Naive thymus-derived CD4-positive, alpha-beta T cell (primary cell): Measurements from ENCODE around the gene RNF166. TPM values are rescaled to one million over a fixed set of nuclear protein-coding genes. Genes with fewer than 3 reads are reported as not detected.

Experiments
- ATAC-seq: fragments of 150-1000 bp; cut with Tn5 transposase; 2 replicates; pipeline ENCODE4 v1.10.0; 2021; ENCODE audit warnings: mild to moderate bottlenecking, moderate library complexity
- CTCF ChIA-PET: fragments of 350-600 bp; sonication (Branson Sonifier 250); formaldehyde crosslinking; loops from one replicate; lab custom pipeline; 2021; ENCODE audit warnings: antibody characterized with exemption; lab: Charles Lee
- POLR2A ChIA-PET: fragments of 350-600 bp; sonication (Branson Sonifier 250); formaldehyde crosslinking; loops from one replicate; lab custom pipeline; 2021; ENCODE audit warnings: antibody characterized with exemption, inconsistent platforms; lab: Charles Lee
- DNase-seq, 9 donors: peaks; one replicate each; pipeline versions ENCODE4 v3.0.0 to v3.0.0-alpha.2; 2020 to 2022; ENCODE audit warnings: mixed read lengths in 1 of 9
- H3K27ac ChIP-seq: one replicate; pipeline ENCODE4 v1.7.0; 2013; ENCODE audit warnings: mild to moderate bottlenecking, low read depth, low read length, moderate library complexity
- H3K27me3 ChIP-seq, 2 donors: one replicate each; pipeline ENCODE4 v1.7.0; 2013; ENCODE audit warnings: low read length in 2 of 2, mild to moderate bottlenecking in 2 of 2, moderate library complexity in 2 of 2; ENCODE audit not compliant: control insufficient read depth in 2 of 2, insufficient read depth in 2 of 2
- H3K36me3 ChIP-seq, 3 experiments: 1 replicate in 2 of 3; 2 replicates in 1 of 3; pipeline ENCODE4 v1.7.0; 2013; ENCODE audit warnings: low read length in 3 of 3, mild to moderate bottlenecking in 3 of 3, moderate library complexity in 1 of 3; ENCODE audit not compliant: insufficient read depth in 3 of 3, control insufficient read depth in 2 of 3
- H3K4me1 ChIP-seq, 2 donors: one replicate each; pipeline ENCODE4 v1.7.0; 2013; ENCODE audit warnings: low read length in 2 of 2, mild to moderate bottlenecking in 2 of 2, moderate library complexity in 1 of 2; ENCODE audit not compliant: control insufficient read depth in 2 of 2, insufficient read depth in 2 of 2
- H3K4me3 ChIP-seq: 2 replicates; pipeline ENCODE4 v1.7.0; 2013; ENCODE audit warnings: mild to moderate bottlenecking, low read length
- H3K9me3 ChIP-seq, 3 experiments: 1 replicate in 2 of 3; 2 replicates in 1 of 3; pipeline ENCODE4 v1.7.0; 2013; ENCODE audit warnings: low read length in 3 of 3; ENCODE audit not compliant: control insufficient read depth in 2 of 3
- H3K27ac Mint-ChIP-seq, 9 donors: one replicate each; pipeline ENCODE4 v1.8.0; 2020 to 2022; ENCODE audit warnings: mixed read lengths in 9 of 9, mild to moderate bottlenecking in 8 of 9, moderate library complexity in 5 of 9, inconsistent platforms in 2 of 9
- H3K27me3 Mint-ChIP-seq, 5 donors: one replicate each; pipeline ENCODE4 v1.8.0; 2021 to 2022; ENCODE audit warnings: mixed read lengths in 5 of 5, mild to moderate bottlenecking in 1 of 5
- H3K36me3 Mint-ChIP-seq, 5 donors: one replicate each; pipeline ENCODE4 v1.8.0; 2020 to 2022; ENCODE audit warnings: mixed read lengths in 5 of 5, mild to moderate bottlenecking in 3 of 5, inconsistent platforms in 1 of 5
- H3K4me1 Mint-ChIP-seq, 7 donors: one replicate each; pipeline ENCODE4 v1.8.0; 2020 to 2022; ENCODE audit warnings: mixed read lengths in 7 of 7, mild to moderate bottlenecking in 3 of 7, inconsistent platforms in 1 of 7
- H3K4me3 Mint-ChIP-seq, 10 donors: one replicate each; pipeline ENCODE4 v1.8.0; 2020 to 2022; ENCODE audit warnings: mild to moderate bottlenecking in 10 of 10, mixed read lengths in 10 of 10, moderate library complexity in 6 of 10, inconsistent platforms in 2 of 10
- H3K9me3 Mint-ChIP-seq, 11 donors: one replicate each; pipeline ENCODE4 v1.8.0; 2020 to 2022; ENCODE audit warnings: mixed read lengths in 11 of 11, mild to moderate bottlenecking in 4 of 11, inconsistent platforms in 1 of 11, moderate library complexity in 1 of 11
- intact Hi-C, 2 donors: fragments of 100-400 bp; cut with micrococcal nuclease; formaldehyde crosslinking; loops; one replicate each; pipeline ENCODE4 v1.15.1; 2023
- polyA plus RNA-seq, 2 donors: library from polyadenylated mRNA; unstranded; fragments of 300-500 nt; fragmentation: Illumina TruSeq; gene quantifications; one replicate each; pipeline ENCODE4 v1.2.3, GENCODE V29; 2021
- total RNA-seq, 6 experiments: library from RNA in 5 of 6; stranded (reverse) in 5 of 6; gene quantifications; 1 replicate in 5 of 6; 2 replicates in 1 of 6; pipeline ENCODE4 v1.2.3 and lab custom pipeline; 2021 to 2026

Gene RNF166
- total and polyA plus RNA-seq, 7 experiments from 2014 or later = 67.7 to 324 (median 100) TPM

DNA sequence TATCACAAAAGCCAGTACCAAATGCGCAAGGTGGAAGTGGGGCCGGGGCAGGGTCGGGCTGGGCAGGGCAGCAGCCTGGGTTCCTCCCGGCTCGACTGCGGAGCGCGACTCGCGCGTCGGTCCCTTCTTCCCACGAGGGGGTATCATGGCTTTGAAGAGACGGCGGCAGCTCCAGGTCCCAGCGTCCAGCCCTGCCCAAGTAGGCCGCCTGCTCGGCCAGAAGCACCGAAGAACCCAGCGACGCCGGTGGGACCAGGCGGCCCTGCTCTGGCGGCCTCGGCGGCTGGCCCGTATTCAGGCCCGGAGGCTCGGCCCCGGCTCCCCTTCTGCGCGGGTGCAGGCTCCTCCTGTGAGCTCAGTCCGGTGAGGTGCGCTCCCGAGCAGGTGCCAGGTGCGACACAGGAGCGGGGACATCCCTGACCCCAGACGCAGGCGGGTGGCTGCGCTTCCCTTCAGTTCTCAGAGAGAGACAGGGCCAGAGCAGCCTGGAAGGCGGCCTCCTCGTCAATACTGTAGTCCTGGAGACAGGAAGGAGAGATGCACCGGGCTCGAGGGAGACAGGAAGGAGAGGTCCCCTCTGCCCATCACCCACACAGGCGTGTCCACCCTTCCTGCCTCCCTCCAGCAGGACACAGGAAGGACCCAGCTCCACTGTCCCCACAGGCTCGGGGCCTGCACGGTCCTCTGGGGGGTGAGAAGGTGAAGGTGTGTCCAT, 8.9 kb downstream of the RNF166 start:
- peak overlapping the region in 8 of 9 donors; percentile 65 to 90 (median 80) for H3K27ac Mint-ChIP-seq
- ATAC-seq (no peak), DNase-seq (no peak)
- H3K27me3 Mint-ChIP-seq = no peaks in the 10 kb centered on the region
- Histone ChIP-seq H3K27ac (peak overlapping the region; percentile 88), H3K27me3 (no peaks in the 10 kb centered on the region), H3K9me3 (no peaks in the 10 kb centered on the region), H3K36me3 (peaks cover 0 to 54% (median 9%) of the 10 kb centered on the region in 3 experiments), H3K4me1 (peaks cover 26 to 49% of the 10 kb centered on the region in 2 donors), H3K4me3 (no peak overlapping the region)
- H3K9me3 Mint-ChIP-seq = no peaks in the 10 kb centered on the region
- peaks cover 0 to 18% (median 3%) of the 10 kb centered on the region in 5 donors for H3K36me3 Mint-ChIP-seq
- H3K4me3 Mint-ChIP-seq = peak overlapping the region in 5 of 10 donors; percentile 21 to 98 (median 45)
- CTCF ChIA-PET = interaction anchor here (0.7 to 1.0 kb wide), 2 partner anchors 12 kb away, joined by 3 to 5 read pairs; no protein-coding TSS in a partner anchor
- POLR2A ChIA-PET = interaction anchor here (1.1 to 7.0 kb wide), 2 partner anchors 8 to 400 kb away, joined by 3 to 134 read pairs; partner anchors contain the start of gene SNAI3
- intact Hi-C loops = no loop called here
- peaks cover 18 to 58% (median 39%) of the 10 kb centered on the region in 7 donors for H3K4me1 Mint-ChIP-seq

GRCh38 chr16:88696441-88696840, 9.8 kb downstream of the RNF166 start:
- POLR2A ChIA-PET = interaction anchor here (1.2 to 1.7 kb wide), 2 partner anchors 10 to 12 kb away, joined by 4 read pairs; partner anchors contain the start of gene SNAI3
- H3K27me3 Mint-ChIP-seq = no peaks in the 10 kb centered on the region
- peaks cover 12 to 64% (median 47%) of the 10 kb centered on the region in 7 donors for H3K4me1 Mint-ChIP-seq
- Histone ChIP-seq H3K9me3 (no peaks in the 10 kb centered on the region), H3K27me3 (no peaks in the 10 kb centered on the region), H3K36me3 (peaks cover 0 to 54% (median 9%) of the 10 kb centered on the region in 3 experiments), H3K4me1 (peaks cover 34 to 57% of the 10 kb centered on the region in 2 donors), H3K4me3 (no peak overlapping the region), H3K27ac (no peak overlapping the region)
- intact Hi-C loops = no loop called here
- H3K27ac Mint-ChIP-seq = peak overlapping the region in 5 of 9 donors; percentile 12 to 82 (median 63)
- CTCF ChIA-PET = interaction anchor here (1.0 kb wide), 1 partner anchor 11 kb away, joined by 5 read pairs; no protein-coding TSS in a partner anchor
- H3K4me3 Mint-ChIP-seq = no peak overlapping the region
- ATAC-seq (no peak), DNase-seq (no peak)
- peaks cover 0 to 18% (median 3%) of the 10 kb centered on the region in 5 donors for H3K36me3 Mint-ChIP-seq
- H3K9me3 Mint-ChIP-seq = no peaks in the 10 kb centered on the region

DNA sequence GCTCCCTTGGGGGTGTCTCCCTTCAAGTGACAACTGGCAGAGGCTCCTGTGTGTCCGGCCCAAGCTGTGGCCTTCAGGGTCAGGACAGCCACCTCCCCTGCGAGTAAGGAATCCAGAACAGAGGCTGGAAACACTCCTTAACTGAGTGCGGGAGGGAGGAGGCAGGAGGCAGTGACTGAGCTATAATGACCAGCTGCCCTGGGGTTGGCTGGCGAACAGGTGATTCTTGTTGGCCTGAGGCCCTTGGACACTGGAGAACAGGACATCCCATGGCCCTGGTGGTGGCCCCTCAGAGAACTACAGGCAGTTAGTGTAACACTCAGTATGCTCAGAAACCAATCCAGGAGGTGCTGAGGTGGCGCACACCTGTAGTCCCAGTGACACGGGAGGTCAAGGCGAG, 10.5 kb downstream of the RNF166 start:
- Mint-ChIP-seq H3K27ac (peak overlapping the region in 6 of 9 donors; percentile 25 to 77 (median 56)), H3K4me3 (no peak overlapping the region), H3K4me1 (peaks cover 15 to 71% (median 50%) of the 10 kb centered on the region in 7 donors), H3K27me3 (no peaks in the 10 kb centered on the region), H3K36me3 (peaks cover 0 to 16% (median 3%) of the 10 kb centered on the region in 5 donors), H3K9me3 (no peaks in the 10 kb centered on the region)
- ATAC-seq = no peak
- Histone ChIP-seq H3K4me1 (peaks cover 37 to 64% of the 10 kb centered on the region in 2 donors), H3K4me3 (no peak overlapping the region), H3K27me3 (no peaks in the 10 kb centered on the region), H3K27ac (no peak overlapping the region), H3K36me3 (peaks cover 0 to 54% (median 9%) of the 10 kb centered on the region in 3 experiments), H3K9me3 (no peaks in the 10 kb centered on the region)
- intact Hi-C loops = no loop called here
- DNase-seq = no peak
- ChIA-PET POLR2A (interaction anchor here (1.2 to 1.7 kb wide), 2 partner anchors 9 to 11 kb away, joined by 4 read pairs; partner anchors contain the start of gene SNAI3), CTCF (no interaction called here)

GRCh38 chr16:88695218-88695617, 11.0 kb downstream of the RNF166 start:
- ChIA-PET CTCF (no interaction called here), POLR2A (interaction anchor here (1.7 kb wide), 1 partner anchor 10 kb away, joined by 4 read pairs; no protein-coding TSS in a partner anchor)
- Histone ChIP-seq H3K27ac (no peak overlapping the region), H3K9me3 (no peaks in the 10 kb centered on the region), H3K36me3 (peaks cover 0 to 52% (median 9%) of the 10 kb centered on the region in 3 experiments), H3K4me1 (peaks cover 35 to 64% of the 10 kb centered on the region in 2 donors), H3K27me3 (no peaks in the 10 kb centered on the region), H3K4me3 (no peak overlapping the region)
- Mint-ChIP-seq H3K27me3 (no peaks in the 10 kb centered on the region), H3K27ac (peak overlapping the region in 5 of 9 donors; percentile 39 to 77 (median 58)), H3K36me3 (peaks cover 0 to 13% (median 3%) of the 10 kb centered on the region in 5 donors), H3K4me1 (peaks cover 17 to 73% (median 50%) of the 10 kb centered on the region in 7 donors), H3K9me3 (peaks cover 0 to 2% (median 0%) of the 10 kb centered on the region in 11 donors), H3K4me3 (peak overlapping the region in 1 of 10 donors; percentile 11)
- no peak for DNase-seq
- intact Hi-C loops = no loop called here
- no peak for ATAC-seq

DNA sequence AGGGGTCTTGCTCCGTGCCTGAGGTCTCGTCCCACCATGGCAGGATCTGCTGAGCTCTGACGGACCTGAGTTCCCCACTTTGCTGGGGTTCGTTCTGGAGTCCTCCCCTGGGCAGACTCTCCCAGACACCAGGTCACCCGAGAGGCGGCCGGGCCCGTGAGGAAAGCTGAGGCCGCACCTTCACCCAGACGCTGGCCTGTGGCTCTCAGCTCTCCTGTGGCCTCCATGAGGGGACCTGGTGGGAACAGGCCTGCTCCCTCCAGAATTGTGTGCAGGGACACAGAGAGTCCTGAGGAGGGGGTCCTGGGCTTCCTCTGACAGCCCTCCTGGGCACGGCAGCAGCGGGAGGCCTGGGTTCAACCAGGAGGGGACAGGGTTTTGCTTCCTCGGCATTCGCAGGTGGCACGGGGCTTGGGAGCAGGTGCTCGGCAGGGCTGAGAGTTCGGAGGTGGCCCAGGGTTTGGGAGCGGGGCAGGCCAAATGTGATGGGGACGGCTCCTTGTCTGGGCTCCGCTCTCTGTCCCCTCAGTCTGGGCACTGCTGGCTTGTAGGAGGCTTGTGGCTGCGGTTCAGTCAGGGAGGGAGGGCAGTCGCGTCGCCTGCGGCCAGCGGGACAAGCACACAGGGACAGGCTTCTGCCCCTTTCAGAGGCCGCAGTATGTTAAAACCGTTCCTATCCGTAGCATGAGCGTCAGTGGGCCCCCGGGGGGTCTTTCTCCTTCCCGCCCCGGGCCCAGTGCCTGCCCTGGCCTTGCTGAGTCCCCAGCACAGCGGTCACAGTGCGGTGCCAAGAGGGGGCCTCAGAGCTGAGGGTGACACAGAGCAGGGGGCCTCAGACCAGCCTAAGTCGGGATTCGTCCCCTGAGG, 11.8 kb downstream of the RNF166 start:
- Histone ChIP-seq H3K27ac (peak overlapping the region; percentile 11), H3K4me3 (no peak overlapping the region), H3K27me3 (no peaks in the 10 kb centered on the region), H3K36me3 (peaks cover 0 to 44% (median 9%) of the 10 kb centered on the region in 3 experiments), H3K9me3 (no peaks in the 10 kb centered on the region), H3K4me1 (peaks cover 27 to 58% of the 10 kb centered on the region in 2 donors)
- H3K36me3 Mint-ChIP-seq = peaks cover 0 to 12% (median 3%) of the 10 kb centered on the region in 5 donors
- intact Hi-C loops = no loop called here
- peaks cover 0 to 2% (median 0%) of the 10 kb centered on the region in 11 donors for H3K9me3 Mint-ChIP-seq
- ATAC-seq (no peak), DNase-seq (no peak)
- POLR2A ChIA-PET = interaction anchor here (0.6 to 10.2 kb wide), 4 partner anchors 7 to 45 kb away, joined by 3 to 134 read pairs (median 6); no protein-coding TSS in a partner anchor
- CTCF ChIA-PET = no interaction called here
- H3K4me1 Mint-ChIP-seq = peaks cover 17 to 72% (median 46%) of the 10 kb centered on the region in 7 donors
- H3K27ac Mint-ChIP-seq = peak overlapping the region in 8 of 9 donors; percentile 31 to 90 (median 82)
- H3K4me3 Mint-ChIP-seq = peak overlapping the region in 4 of 10 donors; percentile 14 to 76 (median 34)
- no peaks in the 10 kb centered on the region for H3K27me3 Mint-ChIP-seq
